HG02763 (cell line): Measurements from ENCODE around the gene SHISA2.
"Not testable (repeated sequence)": the region's sequence is repeated elsewhere in the genome, so short reads cannot be mapped to it uniquely, and the experiment has no call there.

ENCODE experiments used
- ATAC-seq: cut with Tn5 transposase; IDR thresholded peaks from one replicate; pipeline ENCODE4 v1.9.1; 2021; ENCODE audit warnings: mild to moderate bottlenecking, moderate library complexity; ENCODE audit not compliant: unreplicated experiment

Gene SHISA2

GRCh38 chr13:26051657-26052311 lies at the start of gene SHISA2:
SHISA2 (minus strand) TSS chr13:26052016; CDS start chr13:26050975, 1,041 bp downstream.
- ATAC-seq: no peak

- no peak for ATAC-seq
Observed at GRCh38 chr13:26095846-26096610, 44.2 kb upstream of the SHISA2 start.

- no peak for ATAC-seq
Observed at GRCh38 chr13:26095338-26095737, 43.5 kb upstream of the SHISA2 start.

GRCh38 chr13:26076821-26077220 lies 25.0 kb upstream of the SHISA2 start:
- not testable (repeated sequence) for ATAC-seq

DNA sequence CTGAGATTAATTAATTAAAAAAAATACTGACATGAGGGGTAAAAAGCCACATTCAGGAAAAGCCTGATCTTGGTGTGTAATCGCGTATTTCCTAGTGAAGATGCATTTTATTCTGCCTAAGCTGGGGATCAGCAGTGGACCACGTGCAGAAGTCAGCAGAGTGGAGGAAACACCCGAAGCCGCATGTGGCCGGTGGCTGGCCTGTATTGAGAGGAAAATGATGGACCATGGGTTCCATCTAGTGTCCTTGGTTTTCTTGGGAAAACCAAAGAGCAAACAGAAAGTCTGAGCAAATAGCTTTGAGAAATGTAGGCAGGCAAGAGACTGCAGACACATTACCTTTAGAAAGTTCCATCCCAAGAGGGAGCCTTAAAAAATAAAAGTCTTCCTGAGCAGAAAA lies 23.7 kb upstream of the SHISA2 start:
- no peak for ATAC-seq

GRCh38 chr13:26074706-26075105 lies 22.9 kb upstream of the SHISA2 start:
- no peak for ATAC-seq

DNA sequence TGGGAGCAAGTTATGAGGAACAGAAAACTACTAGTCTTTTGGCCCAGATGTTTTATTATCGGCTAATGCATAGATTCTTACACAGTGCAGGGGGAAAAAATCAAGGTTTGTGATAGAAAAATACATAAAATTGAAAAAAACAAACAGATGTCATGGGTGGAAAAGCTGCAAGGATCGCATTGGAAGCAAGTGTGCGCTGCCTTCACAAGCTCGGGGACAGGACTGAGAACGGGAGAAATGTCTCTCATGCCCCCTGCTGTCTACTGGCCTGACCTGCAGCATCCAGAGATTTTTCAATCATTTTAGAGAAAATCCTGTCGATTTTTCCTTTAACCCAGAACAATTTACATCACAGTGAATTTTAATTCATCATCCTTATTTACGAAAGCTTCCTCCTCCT lies 20.5 kb upstream of the SHISA2 start:
- ATAC-seq: not testable (repeated sequence)

- no peak for ATAC-seq
Observed at GRCh38 chr13:26071691-26072090, 19.9 kb upstream of the SHISA2 start.

GRCh38 chr13:26069642-26070041 lies 17.8 kb upstream of the SHISA2 start:
- ATAC-seq: not testable (repeated sequence)

- ATAC-seq: not testable (repeated sequence)
Observed at GRCh38 chr13:26068372-26068771, 16.6 kb upstream of the SHISA2 start.

- no peak for ATAC-seq
Observed at GRCh38 chr13:26067601-26068000, 15.8 kb upstream of the SHISA2 start.

DNA sequence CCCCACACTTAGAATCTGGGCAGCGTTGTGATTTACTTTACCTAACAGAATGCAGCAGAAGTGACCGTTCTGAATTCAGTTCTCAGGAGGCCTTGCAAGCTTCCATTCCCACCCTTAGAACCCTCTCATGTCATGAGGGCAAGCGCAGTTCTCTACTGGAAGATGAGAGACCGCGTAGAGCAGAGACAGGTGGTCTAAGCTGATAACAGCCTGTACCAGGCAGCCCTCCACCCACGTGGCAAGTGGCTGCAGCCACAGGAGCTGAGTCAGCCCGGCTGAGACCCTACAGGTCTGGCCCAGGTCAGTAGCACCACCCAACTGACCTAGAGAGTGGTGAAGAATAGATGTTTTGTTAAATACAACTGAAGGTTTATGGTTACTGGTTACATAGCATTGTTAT lies 14.7 kb upstream of the SHISA2 start:
- ATAC-seq: not testable (repeated sequence)

GRCh38 chr13:26062853-26063444 lies 11.1 kb upstream of the SHISA2 start:
- no peak for ATAC-seq

GRCh38 chr13:26061947-26062346 lies 10.1 kb upstream of the SHISA2 start:
- ATAC-seq: no peak

DNA sequence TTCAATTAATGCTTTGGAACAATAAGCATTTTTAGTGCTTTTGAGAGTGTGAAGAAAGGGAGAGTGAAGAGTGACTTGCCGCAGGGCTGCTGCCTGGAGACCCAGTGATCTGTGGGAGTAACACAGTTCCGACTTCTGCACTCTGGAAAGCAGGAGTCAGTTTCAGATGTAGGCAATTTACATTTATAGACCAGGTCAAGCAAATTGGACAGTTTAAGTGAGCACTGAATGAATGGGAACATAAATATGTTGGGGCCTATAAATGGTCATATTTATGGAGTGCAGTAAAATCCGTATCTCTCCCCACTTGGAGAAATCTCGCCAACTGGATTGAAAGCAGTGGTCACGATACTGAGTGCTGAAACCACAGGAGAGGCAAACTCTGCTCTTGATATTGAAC lies 9.4 kb upstream of the SHISA2 start:
- no peak for ATAC-seq

DNA sequence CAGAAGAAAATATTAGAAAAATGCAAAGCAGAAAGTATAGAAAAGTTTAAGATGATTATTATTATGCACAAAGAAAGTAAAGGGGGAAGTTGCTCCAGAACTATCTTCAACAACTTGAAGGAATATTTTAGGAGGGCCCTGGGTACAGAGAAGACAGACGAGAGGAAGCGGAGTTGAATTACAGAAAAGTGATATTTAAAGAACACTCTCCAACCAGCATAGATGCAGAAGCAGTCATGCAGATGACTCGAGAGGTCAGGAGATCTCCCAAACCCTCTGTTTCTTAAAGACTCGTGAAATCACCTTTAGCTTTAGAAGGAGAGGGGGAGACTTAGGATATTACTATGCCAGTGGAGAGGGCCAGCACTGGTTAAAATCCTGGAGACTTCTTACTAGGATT lies 8.5 kb upstream of the SHISA2 start:
- no peak for ATAC-seq

DNA sequence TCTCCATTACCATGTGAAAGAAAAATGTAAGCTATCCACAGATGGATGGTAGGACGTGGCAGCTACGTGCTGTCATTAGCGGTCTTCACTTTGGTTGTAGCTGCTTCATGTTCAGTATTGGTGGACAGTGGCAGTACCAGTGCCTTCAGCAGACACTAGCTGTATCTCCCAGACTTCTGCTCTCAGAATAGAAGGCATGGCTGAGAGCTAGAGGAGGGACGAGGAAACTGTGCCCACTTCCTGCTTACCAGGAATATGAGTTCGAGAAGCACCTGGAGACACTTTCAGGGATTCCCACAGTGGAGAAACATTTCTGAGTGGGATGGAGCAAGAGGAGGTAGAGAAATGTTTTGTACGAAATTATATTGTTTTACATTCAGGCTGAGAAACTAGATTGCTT lies 6.9 kb upstream of the SHISA2 start:
- ATAC-seq: no peak

DNA sequence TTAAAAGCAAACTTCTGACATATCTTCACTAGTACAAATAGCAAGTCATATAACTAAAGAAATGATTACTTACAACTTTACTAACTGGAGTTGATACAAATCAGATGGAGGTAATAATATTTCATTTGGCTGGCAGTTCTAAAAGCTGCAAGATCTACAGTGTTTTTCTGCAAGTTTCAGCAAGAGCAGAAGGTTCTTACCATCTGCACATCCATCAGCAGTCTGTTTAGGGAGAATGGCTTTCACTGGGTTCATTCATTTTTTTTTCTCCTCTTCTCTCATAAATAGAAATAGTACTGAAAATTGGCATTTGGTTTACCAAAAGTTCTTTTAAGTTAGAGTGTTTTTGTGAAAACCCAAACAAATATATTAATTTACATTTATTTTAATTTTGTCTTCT lies 3.1 kb upstream of the SHISA2 start:
- no peak for ATAC-seq

DNA sequence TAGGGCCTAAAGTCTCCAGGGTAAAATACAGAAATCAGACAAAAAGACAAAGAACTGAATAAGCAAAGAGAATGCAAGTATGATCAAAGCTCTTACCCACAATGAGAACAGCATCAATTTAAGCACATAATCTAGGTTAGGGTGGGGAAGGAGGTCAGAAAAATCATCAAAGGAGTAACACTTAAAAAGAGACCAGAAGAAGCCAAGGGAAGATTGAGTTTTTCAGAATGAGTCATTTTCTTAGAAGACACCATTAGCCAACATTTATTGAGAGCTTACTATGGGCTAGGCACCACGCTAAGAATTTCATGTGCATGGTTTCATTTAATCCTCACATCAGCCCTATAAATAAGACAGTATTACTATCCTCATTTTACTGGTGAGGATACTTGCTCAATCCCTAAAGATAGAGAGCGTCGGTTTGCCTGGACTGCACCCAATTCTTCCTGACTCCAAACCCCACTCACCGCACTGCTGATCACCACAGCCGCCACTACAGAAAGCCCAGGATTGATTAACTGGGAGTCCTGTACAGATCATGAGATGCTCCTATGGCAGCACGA lies 1.7 kb upstream of the SHISA2 start:
- no peak for ATAC-seq

- no peak for ATAC-seq
Observed at GRCh38 chr13:26052337-26052736, 521 bp upstream of the SHISA2 start.

- no peak for ATAC-seq
Observed at GRCh38 chr13:26051231-26051656, 572 bp downstream of the SHISA2 start.
